Stimulated activated CD8-positive, alpha-beta memory T cell treated with anti-CD3 and anti-CD28 coated beads, Interleukin-15, amount 100 ng/mL, for 4 hours (primary cell): ENCODE results near the gene CTNNBL1.

Source experiments
- DNase-seq, 2 donors: peaks; one replicate each; pipeline ENCODE4 v3.0.0-alpha.2; 2020; ENCODE audit warnings: low read depth in 2 of 2

Gene CTNNBL1

DNA sequence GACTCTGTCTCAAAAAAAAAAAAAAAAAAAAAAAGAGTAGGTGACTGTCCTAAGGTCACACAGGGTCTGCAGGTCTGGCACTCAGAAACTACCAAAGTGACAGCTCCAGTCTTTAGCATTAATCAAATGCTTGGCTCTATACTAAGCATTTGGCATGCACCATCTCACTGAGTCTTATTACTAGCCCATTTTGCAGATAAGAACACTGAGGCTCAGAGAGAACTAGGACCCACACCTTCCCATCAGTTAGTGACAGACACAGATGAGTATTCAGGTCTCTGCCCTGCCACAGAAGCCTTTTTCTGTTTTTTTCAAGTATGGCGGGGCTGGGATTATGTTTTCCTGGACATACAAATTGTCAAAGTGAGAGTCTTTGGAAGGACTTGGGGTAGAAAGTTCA, 186.0 kb downstream of the CTNNBL1 start:
- no peak for DNase-seq

DNA sequence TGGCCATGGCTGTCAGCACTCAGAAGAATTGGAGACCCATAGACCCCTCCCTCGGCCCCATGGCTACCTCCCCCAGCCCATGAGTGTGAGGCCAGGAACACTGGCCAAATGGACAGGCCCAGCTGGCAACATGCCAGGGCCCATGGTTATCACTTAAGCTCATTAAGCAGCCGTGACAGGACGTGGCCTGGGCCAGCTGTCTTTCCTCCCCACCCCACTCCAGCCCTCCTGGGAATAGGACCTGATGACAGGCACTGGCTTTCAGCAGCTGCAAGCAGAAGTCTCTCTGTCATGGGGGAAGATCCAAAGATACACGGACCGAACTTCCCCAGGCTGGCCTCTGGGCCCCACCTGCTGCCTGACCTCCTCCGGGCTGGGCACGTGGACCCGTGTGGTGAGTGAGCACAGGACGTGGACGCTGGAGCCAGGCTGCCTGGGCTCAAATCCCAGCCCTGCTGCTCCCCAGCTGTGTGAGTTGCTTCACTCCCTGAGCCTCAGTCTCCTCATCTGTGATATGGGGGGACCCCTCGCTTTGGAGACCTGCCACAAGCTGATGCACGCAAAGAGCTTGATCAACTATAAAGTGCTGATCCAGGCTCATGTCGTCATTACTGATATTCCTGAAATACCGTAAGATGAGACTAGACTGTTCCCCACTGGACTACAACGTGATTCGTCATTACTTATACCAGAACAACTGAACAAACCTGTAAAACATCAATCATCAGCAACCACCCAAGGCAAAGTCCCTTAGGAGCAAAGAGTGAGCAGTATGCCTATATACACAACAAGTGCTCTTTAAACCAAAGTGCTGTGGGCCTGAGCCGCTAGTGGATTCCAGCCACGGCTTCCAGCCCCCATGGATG, 187.1 kb downstream of the CTNNBL1 start:
- no peak for DNase-seq

DNA sequence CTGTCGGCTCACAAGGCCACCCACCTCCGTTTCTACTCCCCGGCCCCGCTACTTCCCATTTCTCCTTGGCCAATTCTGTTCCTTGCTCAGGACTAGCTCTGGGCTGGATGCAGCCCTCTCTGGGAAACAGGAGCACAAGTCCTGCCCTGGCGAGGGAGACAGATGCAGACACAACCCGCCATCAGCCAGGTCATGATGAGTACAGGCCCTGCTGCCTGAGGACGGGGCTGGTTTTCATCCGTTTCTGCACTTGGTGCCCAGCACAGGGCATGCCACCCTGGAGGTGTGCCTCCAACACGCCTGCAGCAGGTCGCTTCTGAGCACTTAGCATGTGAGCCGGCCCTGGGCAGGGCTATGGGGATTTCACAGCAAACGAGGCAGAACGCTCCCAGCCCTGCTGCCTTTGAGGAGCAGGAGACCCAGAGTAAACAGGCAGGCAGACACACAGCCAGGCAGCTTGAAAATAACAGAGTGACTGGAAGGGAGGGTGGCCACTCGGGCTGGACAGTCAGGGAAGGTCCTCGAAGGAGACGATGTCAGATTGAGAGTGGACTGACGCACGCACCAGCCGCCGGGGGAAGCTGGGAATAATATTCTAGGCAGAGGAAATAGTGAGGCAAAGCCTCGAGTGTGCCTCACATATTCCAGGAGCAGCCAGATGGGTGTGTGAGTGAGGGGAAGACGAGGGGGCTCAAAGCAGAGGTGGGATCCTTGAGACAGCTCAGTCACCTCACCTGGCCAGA, 187.9 kb downstream of the CTNNBL1 start:
- DNase-seq = no peak

DNA sequence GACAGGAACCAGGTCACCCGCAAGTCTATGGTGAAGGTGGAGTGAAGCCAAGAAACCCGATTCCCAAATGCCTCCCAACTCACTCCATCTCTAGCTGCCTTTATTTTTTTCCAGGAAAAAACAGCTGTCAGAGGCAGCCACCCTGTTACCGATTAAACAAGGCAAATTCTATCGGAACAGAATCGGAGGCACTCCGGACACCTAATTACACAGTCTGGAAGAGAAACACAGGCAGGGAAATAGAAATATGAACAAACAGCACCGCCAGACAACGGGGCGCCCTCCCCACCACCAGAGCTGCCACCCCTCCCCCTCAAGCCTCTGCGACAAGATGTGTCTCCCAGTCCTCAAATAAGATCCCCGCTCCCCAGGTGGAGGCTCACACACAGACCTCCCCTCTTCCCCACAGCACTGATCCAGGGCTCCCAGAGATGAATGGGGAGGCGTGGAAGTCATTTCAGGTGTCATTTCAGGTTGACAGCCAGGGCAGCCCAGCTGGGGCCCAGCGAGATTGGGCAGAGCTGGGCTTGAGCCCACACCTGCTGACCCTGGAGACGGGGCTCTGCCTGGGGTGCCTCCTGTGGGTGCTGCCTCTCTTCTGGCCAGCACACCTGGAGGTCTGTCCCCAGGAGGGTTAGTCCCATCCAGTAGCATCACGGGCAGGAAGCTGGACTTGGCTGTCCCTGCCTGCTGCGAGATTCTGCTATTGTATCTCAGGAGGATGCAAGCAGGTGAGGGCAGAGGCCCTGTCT, 189.3 kb downstream of the CTNNBL1 start:
- no peak for DNase-seq

DNA sequence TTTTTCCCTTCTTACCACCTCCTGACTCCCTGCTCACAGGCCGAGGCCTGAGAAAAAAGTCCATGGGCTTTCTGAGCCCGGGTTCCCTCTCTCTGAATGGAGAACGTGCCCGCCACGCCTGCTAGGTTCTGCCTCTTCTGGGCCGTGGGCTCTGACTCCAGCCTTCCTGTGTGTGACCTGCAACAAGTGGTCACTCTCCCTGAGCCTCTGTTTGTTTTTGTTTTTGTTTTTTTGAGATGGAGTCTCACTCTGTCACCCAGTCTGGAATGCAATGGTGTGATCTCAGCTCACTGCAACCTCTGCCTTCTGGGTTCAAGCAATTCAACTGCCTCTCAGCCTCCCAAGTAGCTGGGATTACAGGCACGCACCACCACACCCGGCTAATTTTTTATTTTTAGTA, 191.2 kb downstream of the CTNNBL1 start:
- DNase-seq = no peak

DNA sequence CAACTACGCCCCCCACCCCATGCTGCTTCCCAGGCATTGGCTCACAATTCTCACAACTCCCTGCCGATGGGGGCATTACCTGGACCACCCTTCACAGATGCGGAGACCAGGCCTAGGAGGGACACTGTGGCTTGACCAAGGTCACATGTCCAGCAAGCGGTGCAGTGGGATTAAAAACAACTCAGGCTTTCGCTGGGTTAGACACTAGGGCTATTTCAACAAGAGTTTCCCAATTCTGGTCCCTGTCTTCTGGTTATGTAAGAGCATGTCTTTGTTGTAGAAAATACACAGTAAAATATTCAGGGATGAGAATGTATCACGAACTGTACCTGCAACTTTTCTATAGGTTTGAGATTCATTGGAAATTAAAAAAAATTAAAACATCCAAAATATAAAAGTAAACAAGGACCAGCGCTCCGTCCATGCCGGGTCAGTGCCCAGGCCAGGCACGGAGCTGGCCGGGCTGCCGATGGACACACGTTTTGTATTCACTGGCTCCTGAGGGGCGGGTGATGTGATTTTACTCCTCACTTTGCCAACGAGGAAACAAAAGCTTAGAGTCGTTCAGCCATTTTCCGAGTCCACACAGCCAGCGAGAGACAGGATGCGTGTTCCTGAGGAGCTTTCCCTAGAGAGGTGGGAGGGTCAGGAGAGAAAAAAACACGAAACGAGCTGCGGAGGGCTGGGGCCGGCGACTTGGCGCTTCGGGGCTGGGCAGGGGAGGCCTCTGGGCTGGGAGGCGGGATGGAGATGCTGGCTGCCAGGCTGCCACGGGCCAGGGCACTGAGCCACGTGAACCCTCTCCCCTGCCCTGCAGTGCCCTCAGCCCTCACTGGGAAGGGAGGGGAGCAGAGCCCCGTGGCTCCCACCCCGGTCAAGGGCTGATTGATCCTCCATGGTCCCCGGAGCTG, 192.0 kb downstream of the CTNNBL1 start:
- no peak for DNase-seq

DNA sequence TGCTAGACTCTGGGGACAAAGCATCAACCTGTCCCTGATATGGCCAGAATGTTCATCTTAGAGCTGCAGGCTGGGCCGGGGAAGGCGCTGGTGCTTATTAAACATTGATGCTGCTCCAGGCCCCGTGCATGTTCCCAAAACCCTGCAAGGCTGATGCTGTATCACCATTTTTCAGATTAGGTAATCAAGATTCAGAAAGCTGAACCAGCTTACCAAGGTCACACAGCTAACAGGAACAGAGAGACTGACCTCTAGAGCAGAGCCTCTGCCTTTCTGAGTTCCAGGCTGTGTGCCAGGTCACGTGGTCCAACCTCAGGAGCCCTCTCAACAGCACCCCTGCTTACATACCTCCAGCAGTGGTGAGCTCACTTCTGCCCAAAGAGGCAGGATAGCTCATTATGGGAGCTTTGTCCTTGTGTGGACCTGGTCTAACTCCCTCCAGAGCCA, 193.0 kb downstream of the CTNNBL1 start:
- no peak for DNase-seq

DNA sequence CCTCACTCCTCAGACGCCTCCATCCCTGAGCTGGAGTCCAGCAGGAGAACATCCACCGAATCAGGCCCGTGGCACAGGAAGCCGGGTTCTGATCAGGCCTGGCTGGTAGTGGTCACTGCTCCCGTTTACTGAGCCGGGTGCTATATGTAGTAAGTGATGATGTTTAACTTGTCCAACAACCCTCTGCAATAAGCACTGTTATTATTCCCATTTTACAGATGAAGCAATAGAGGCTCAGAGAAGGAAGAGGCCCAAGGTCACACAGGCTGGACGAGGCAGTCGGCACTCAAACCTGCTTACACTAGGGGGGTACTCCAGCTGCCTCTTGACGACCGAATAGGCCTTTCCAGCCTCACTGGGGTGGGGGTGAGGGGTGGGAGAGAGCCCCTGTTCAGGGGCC, 194.8 kb downstream of the CTNNBL1 start:
- DNase-seq = no peak

DNA sequence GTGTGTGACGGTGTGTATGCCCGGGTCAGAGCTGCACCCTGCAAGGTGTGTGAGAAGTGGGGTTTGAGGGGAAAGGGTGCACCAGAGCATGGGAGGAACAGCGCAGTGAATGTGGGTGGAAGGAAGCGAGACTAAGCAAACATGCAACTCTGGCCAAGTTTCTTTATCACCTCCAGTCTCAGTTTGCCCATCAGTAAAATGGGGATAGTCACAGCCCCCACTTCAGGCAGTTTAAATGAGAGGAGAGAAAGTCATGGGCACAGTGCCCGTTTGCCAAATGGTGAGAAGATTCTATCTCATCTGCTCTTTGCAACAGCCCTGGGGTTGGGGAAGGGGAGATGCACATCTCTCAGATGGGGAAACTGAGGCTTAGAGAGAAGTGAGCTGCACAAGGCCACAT, 196.3 kb downstream of the CTNNBL1 start:
- DNase-seq = no peak

DNA sequence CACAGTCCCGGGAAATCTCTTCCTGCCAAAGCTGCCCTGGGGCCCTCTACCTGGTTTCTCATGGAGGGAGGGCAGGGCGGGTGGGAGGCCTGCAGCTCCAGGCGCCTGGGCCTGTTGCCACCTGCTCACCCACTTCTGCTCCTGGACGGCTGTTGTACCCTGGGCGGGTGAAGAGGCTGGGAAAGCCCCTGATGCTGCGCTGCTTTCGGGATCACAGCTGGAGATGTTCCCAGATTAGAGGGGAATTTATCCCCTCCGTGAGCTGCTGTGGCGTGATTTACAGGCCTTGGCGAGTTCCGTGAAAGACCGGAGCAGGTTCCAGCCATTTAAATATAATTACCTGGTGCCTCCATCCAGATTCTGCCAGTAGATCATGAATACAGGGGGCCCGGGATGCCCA, 196.8 kb downstream of the CTNNBL1 start:
- DNase-seq = no peak

DNA sequence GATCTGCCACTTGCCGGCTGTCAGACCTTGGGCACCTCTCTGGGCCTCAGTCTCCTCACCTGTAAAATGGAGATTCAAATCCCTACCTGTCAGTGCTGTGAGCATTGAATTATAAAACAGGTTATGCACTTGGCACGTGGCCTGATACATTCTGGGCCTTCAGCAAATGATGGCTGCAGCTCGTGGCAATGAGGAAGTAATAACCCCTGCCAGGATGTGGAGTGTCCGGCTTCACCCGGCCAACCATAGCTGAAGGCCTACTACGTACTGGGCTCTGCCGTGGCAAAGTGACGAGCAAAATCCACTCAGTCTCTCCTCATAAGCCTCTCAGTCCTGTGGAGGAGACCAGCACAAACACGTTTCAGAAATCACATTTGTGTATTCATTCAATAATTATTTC, 198.2 kb downstream of the CTNNBL1 start:
- no peak for DNase-seq

DNA sequence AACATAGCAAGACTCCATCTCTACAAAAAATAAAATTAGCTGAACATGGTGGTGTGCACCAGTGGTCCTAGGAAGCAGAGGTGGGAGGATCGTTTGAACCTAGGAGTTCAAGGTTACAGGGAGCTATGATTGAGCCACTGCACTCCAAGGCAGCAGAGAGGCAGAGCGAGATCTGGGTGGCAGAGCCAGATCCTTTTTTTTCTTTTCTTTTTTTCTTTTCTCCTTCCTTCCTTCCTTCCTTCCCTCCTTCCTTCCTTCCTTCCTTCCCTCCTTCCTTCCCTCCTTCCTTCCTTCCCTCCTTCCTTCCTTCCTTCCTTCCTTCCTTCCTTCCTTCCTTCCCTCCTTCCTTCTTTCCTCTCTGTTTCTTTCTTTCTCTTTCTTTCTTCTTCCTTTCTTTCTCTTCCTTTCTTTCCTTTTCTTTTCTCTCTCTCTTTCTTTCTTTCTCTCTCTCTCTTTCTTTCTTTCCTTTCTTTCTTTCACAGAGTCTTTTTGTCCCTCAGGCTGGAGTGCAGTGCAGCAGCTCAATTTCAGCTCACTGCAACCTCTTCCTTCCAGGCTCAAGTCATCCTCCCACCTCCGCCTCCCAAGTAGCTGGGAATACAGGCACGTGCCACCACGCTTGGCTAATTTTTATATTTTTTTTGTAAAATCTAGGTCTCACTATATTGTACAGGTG, 199.9 kb downstream of the CTNNBL1 start:
- no peak for DNase-seq

DNA sequence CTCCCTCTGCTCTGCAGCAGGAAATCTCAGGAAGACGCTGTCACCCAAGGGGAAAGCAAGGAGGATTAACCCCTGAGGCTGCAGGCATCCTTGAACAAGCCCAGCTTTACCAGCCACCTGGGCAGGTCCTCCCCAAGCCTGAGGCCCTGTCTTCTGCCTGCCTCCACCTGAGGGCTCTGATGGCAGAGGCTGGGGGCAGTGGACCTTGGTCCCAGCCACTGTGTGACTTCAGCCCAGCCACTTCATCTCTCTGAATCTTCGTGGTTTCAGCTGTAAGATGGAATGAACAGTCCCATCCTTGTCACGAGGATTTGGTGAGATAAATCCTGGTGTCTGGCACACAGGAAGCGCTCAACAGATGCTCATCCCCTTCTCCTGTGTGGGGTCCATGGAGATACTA, 200.6 kb downstream of the CTNNBL1 start:
- DNase-seq = no peak

DNA sequence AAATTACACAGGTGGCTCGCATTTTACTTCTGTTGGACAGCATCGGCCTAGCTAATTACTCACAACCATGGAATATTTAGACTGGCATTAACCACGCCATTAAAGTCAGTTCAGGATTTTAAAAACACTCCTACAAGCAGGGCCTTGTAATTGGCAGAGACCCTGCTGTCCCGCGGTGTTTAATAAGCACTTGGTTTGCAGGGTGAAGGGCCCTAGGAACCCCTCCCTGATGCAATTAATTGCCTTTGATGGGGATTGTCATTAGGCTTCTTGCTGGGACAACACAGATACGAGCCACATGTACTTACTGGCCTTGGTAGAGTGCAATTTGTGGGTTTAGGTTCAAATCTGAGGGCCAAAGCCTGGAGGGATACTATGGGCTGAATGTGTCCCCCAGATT, 201.3 kb downstream of the CTNNBL1 start:
- no peak for DNase-seq

DNA sequence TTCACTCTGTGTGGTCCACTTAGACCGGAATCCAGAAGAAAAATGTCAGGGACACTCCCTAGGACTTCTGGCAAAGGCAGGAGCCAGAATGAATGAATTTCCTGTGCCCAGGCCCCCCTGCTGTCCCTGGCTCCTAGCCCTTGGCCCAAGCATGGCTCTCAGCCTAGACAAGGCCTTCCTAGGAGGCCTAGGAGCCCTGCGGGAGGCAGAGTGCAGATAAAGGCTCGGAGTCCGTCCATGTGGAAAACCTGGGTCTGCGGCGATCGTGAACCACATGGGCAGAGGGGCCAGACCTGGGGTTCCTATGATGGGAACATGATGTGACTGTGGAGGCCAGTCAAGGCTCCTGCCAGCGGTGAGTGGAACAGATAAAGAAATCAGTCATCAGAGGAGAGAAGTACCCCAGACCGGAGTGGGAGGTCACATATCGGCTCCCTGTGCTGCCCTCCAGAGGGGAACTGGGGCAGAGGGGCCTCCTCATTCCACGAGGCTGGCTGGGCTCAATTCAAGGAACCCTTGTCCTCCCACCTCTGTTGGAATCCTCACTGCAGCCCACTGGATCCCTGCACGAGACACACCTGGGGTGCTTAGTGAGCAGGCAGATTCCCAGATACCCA, 203.2 kb downstream of the CTNNBL1 start:
- no peak for DNase-seq

DNA sequence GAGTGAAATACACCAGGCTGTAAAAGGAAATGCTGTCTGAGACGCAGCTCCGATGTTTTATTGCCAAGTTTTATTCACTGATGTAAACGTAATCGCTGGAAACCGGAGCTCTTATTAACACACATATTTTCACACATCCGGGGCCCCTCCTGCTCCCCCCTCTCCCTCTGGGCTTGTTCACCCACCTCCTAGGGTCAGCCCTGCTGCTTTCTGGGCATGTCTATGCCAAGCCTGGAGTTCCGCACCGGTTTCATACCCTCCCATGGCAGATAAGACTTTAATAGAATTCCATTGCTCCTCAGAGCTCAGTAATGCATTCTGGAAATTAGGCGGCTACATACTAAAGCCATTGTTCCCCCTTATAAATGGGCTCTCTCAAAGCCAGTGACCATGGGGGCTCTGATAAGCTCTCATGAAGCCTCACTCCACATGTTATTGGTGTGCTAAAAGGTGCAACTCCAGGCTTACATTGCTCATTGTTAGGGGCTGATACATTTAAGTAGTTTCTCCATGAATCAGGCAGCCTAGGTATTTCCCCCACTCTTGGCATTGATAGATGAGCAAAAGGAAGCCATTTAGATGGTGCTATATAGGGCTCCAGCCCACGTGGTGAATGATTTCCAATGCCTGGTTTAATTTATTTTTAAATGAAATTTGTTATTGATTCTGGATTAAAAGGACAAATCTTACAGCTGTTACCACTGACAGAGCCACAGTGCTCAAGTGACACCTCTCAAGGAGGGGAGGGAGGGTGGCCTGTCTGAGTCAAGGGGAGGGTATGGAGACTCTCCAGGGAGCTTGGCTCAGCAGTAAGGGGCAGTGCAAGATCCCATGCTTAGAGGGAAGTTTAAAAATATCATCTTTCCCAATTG, 204.6 kb downstream of the CTNNBL1 start:
- DNase-seq = no peak

DNA sequence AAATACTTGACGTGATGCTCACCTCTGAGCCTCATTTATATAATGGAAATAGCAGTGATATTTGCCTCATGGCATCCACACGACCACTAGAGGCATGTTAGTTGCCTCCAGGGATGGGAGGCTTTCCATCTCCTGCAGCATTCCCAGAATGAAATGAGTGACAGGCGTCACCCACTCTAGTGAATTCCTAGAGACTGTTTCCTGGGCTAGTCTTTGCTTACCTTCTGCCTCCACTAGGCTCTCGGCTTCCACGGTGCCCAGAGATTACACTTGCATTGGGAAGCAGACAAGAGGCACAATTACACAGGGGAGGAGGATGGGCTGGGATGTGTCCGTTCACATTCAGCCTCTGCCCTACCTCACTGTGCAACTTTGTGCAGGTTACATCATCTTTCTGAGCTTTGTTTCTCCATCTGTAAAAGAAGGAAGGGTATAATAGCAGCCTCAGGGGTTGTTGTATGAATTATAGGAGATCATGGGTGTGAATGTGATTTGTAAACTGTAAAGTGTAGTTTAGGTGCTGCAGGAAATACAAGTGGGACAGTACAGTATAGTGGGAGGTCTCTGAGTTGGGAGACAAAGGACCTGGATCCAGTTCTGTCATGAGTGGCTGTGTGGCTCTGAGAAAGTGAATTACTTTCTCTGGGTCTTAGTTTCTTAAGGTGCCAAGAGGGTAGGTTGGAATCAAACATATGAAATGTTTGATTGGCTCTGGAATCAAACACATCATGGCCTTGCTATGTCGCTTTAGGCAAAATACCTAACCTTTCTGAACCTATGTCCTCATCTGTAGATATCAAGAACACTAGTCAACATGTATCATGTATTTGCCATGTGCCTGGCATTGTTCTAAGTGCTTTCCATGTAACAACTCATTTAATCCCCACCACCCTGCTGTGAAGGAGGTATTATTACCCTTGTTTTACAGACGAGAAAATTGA, 205.5 kb downstream of the CTNNBL1 start:
- DNase-seq = no peak

DNA sequence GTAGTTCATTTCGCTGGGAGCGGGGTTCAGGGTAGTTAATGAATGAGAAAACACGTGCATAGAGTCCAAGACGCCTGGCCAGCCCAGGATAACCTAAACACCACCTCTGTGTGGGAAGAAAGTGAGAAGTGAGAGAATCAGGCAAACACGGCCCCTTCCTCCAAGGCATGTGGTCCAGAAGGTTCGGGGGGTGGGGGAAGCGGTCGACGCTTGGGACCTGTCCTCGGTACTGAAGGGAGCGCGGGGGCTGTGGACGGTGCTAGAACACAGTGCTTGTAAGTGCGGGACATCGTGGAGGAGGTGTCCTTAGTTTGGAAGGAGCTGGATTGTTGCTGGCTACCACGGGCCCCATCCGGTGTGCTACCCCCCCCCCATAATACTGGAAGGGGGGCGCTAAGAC, 207.4 kb downstream of the CTNNBL1 start:
- no peak for DNase-seq
